Caki2 (cell line): Measurements from ENCODE around the gene ABCB8. TPM values are rescaled to one million over a fixed set of nuclear protein-coding genes. Genes with fewer than 3 reads are reported as not detected.
"Not testable (repeated sequence)": the region's sequence is repeated elsewhere in the genome, so short reads cannot be mapped to it uniquely, and the experiment has no call there.

Experiments used
- DNase-seq: peaks from one replicate; pipeline ENCODE4 v3.0.0-alpha.2; 2015; ENCODE audit warnings: low read depth
- in situ Hi-C: cut with HindIII; loops from 2 replicates; pipeline ENCODE4 v1.10.0; 2016; ENCODE audit warnings: low sequenced_read_pairs, low pct_unique_long_range_greater_than_20kb, mixed read lengths
- total RNA-seq: library from RNA; depleted of rRNA; stranded (reverse); fragments of >200 nt; shearing (Covaris generic); gene quantifications from 2 replicates; pipeline ENCODE4 v1.2.3, GENCODE V29; 2014; ENCODE audit warnings: low replicate concordance

The ABCB8 gene
- total RNA-seq, 1 experiment from 2014 or later = 19.6 TPM

DNA sequence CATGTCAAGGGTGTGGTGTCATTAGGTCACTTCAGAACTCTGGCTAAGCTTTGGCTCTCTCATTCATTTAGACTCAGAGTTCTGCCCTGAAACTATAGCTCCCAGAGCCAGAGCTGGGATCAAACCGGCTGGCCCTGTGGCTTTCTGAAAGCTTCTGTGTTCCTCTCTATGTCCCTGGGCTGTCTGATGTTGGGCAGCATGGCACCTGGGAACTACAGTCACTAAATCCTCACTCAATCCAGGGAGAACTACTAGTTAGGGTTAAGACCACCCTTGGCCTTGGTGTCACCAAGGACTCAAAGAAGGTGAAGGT lies 17.2 kb upstream of the ABCB8 start:
- in situ Hi-C loops = no loop called here
- no peak for DNase-seq

DNA sequence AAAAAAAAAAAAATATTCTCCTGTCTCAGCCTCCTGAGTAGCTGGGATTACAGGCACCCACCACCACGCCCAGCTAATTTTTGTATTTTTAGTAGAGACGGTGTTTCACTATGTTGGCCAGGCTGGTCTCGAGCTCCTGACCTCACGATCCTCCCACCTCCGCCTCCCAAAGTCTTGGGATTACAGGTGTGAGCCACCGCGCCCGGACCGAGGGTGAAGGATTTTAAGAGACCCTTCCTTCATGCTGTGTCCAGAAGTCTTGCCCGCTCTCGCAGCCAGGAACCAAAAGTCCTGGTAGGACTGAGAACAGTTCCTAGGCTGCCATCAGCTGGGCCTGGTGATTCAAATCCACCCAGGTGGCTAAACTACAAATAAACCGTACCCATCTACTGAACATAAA lies 16.6 kb upstream of the ABCB8 start:
- DNase-seq, in situ Hi-C loops: not testable (repeated sequence)

DNA sequence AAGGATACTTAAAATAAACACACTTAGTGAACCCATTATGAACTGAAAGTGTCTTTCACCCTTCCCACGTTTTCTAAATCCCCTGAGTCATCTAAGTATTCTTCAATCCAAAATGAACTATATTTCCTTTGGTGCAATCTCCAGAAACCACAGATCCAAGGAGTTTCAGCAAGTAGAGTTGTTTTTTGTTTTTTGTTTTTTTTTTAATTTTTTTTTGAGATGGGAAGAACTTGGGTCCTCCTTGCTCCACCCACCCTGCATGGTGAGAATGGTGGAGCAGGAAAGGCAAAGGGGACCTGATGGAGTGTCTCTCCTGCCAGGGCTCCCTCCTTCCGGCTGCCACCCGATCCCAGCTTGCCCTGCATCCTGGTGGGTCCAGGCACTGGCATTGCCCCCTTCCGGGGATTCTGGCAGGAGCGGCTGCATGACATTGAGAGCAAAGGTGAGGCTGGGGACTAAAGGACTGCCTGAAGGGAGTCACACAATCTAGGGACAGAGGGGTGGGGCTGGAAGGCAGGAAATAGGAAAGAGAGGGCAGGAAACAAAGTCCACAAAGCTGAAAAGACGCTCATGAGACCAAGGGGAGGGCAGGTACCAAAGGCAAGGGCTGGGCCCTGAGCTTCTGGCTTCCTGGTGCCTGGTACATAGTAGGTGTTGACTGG lies 16.1 kb upstream of the ABCB8 start:
- in situ Hi-C loops = no loop called here

DNA sequence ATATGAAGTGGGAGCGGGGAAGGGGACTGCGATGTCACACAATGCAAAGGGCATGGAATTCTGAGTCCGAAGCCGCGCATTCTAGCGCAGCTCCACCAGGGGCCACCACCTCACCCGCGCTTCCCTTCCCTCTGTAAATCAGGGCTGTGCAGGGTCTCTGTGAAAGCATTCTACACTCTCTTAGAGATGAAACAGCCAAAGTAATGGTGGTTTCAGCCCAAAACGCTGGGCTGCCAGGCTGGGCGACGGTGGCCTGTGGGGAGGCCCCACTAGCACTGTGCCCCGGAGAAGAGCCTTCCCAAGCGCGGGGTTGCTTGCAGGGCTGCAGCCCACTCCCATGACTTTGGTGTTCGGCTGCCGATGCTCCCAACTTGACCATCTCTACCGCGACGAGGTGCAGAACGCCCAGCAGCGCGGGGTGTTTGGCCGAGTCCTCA lies 15.3 kb upstream of the ABCB8 start:
- in situ Hi-C loops = no loop called here
- DNase-seq = no peak

More for the DNA sequence above, 16.1 kb upstream of the ABCB8 start:
- DNase-seq = no peak

DNA sequence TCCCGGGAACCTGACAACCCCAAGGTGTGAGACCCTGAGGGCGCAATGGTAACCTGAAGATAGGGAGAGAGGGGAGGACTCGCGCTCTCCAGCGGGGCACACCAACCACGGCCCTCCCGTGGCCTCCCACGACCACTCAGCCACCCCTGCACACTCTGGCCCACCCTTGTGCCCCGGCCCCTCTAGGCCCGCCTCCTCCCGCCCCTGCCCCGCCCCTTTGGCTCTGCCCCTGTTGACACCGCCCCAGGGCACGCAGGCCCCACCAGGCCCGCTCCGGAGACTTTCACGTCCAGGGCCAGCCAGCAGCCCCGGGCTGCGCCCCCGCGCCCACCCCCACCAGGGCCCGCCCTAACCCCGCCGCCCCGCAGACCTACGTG lies 14.9 kb upstream of the ABCB8 start:
- no peak for DNase-seq
- in situ Hi-C loops = no loop called here

DNA sequence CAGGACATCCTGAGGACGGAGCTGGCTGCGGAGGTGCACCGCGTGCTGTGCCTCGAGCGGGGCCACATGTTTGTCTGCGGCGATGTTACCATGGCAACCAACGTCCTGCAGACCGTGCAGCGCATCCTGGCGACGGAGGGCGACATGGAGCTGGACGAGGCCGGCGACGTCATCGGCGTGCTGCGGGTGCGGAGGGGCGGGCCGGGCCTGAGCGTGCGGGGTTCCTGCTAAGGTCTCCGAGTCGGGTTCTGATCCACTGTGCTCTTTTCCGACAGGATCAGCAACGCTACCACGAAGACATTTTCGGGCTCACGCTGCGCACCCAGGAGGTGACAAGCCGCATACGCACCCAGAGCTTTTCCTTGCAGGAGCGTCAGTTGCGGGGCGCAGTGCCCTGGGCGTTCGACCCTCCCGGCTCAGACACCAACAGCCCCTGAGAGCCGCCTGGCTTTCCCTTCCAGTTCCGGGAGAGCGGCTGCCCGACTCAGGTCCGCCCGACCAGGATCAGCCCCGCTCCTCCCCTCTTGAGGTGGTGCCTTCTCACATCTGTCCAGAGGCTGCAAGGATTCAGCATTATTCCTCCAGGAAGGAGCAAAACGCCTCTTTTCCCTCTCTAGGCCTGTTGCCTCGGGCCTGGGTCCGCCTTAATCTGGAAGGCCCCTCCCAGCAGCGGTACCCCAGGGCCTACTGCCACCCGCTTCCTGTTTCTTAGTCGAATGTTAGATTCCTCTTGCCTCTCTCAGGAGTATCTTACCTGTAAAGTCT lies 14.3 kb upstream of the ABCB8 start:
- no peak for DNase-seq

DNA sequence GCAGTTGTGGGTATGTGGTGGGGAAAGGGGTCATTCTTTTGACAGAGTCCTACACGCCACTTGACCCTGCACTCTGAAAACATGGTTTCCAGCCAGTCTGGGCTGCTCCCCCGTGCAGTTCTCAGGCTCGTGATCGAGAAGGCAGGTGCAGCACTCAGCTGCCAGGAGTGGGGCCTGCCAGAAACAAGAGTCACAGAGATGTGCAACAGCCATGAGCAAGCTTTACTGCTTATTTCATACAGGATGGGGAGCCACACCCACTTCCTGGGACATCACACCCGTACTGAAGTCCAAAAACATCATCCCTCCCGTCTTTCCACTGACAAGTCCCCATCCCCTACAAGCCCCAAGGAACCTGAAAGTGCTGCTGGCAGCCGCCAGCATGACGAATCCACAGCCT lies 13.3 kb upstream of the ABCB8 start:
- DNase-seq = no peak
- in situ Hi-C loops = no loop called here

More for the DNA sequence above, 14.3 kb upstream of the ABCB8 start:
- in situ Hi-C loops = no loop called here

DNA sequence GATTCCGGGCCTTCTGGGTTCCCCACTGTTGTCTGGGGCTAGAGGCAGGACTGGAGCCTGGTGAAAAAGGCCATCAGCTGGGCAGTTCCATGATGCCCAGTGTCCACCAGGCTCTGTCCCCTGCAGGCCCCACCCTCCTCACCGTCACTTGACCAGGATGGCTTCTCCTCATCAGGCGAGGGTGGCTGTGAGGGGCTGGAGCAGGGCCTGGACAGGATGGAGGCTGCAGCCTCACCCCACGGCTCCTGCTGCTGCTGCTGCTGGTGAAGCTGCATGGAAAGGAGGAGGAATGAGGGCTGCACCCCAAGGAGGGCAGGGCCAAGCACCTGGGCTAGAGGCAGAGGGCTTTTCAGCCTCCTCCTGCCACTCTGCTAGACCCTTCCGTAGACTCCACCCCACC lies 12.3 kb upstream of the ABCB8 start:
- in situ Hi-C loops = no loop called here
- DNase-seq = no peak

DNA sequence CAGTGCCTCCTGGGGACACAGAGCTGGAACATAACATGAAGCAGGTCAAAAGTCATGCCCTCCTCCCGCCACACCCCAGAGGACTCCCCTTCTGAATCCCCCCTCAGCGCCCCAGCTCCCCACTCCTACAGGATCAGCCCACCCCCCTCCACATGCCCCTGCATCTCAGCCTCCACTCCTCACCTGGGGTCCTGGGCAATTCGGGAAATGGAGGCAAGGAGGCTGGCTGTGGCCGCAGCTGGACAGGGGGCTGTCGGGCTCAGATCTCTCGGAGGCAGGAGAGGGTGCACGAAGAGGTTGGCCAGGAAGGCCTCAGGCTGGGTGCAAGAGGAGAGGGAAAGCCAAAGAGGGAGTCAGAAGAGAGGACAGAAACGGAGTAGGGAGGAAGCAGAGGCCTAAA lies 11.7 kb upstream of the ABCB8 start:
- DNase-seq = no peak
- in situ Hi-C loops = no loop called here

DNA sequence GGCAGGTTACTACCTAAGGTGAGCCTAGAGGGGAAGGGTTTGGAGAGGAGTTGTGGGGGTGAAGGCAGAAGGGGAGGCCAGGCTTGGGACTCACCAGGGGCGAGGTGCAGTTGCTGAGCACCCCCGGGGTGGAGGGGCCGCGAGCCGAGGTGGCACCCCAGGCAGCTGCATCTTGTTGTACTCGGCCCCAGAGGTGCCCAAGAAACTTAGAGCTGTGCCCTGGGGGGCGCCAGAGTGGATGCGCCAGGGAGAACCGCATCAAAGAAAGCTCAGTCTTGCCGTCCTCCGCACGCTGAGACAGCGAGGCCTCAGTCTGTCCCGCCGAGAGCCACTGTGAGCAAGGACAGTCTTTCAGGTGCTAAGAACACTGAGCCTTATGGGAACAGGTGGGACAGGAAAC lies 11.3 kb upstream of the ABCB8 start:
- in situ Hi-C loops = no loop called here
- DNase-seq = no peak

DNA sequence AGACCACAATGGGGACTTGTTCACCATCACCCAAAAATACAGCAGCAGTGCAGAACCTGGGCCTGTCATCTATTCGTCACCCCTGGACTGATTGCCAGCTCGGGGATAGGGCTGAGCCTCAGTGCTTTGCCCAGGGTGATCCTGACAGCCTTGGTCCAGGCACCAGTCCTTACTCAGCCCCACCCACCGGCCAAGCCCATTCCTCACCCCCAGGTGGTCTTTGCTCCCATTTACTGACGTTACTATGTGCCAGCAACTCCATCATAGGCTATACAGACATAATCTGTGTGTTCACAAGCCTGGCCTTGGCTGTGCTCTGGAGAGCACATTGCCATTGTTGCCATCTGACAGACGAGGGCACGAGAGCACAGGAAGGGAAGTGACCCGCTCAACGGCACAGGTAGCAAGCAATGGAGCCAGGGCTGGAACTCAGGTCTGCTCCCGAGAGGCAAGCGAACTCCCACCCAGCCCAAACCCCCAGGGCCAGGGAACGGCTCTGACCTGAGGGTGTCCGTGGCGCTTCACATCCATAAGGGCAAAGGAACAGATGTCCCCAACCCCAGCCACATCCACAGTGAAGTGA lies 10.8 kb upstream of the ABCB8 start:
- in situ Hi-C loops = no loop called here
- no peak for DNase-seq

DNA sequence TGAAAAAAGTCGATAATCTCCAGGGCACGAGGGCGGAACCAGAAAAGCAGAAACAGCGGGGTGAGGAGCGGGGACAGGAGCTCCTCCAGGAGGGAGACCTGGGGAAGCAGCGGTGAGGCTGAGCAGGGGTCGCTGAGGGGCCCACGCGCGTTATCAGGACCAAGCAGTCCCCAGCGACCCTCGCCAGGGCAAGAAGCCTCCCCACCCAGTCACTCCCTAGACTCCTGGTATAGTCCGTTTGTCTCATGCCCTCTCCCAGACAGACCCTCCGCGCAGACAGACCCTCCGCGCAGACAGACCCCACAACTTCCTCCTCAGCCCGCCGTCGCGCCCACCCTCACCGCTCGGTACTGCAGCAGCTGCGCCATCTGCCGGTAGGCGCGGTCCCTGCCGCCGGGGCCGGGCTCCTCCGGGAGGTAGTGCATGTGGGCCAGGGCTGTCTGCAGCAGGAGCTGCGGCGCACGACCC lies 10.3 kb upstream of the ABCB8 start:
- in situ Hi-C loops = no loop called here
- DNase-seq = peak; percentile 39

DNA sequence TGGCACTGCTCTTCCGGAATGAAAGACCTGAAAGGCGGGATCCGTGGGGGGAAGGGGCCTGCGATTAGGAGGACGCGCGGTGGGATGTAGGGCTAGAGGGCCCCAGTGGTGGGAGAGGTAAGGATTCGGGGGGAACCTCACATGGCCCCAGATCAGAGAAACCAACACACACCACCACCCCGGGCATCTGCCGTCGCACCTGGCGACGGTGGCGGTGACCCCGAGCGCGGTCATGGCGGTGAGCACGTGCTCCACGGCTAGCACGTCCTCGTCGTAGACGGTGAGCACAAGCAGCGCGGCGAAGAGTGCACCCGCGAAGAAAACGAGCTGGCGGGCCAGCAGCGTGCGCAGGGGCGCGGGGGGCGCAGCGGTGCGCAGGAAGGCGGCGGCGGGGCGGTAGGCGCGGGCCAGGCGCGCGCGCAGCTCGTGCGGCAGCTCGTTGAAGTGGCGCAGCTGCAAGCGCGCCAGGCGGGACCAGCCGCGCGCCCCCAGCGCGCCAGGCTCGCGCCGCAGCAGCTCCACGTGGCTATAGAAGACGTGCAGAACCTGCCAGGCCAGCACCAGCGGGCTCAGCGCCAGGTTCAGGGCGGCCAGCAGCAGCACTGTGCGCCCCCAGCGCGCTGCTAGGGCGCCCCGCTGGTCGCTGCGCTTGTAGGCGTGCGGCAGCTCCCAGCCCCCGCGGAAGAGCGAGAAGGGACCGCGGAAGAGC lies 9.7 kb upstream of the ABCB8 start:
- in situ Hi-C loops = no loop called here

DNA sequence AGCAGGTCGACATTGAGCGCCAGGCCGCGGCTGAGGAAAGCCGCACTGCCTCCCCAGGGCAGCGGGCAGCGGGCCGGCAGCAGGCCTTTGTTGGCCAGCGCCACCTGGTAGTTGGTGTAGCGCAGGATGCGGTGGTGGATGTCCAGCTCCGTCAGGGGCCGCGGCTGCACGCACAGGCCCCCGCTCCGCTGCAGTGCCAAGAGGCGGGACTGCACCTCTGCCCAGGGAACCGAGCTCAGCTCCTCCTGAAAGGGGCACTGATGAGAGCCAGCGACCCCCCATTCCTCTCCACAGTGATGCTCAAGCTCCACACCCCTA lies 9.2 kb upstream of the ABCB8 start:
- in situ Hi-C loops = no loop called here
- DNase-seq = no peak

More for the DNA sequence above, 9.7 kb upstream of the ABCB8 start:
- DNase-seq = no peak

DNA sequence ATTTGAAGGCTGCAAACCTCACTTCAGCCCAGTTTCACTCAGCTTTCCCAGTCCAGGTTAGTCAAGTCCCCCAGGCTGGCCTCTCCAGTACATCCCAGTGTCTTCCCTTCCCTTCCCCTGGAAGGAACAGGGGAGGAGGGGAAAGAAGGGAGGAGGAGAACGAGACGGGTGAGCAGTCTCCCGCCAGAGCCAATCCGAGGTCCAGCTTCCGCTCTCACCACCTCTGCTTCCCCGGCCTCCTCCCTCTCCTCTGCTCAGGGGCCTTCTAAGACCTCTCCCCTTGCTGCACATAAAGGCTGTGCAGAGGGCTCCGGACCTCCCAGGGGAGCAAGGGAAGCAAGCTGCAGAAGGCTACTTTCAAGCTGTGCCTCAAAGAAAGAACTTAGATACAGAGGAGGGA lies 8.0 kb upstream of the ABCB8 start:
- DNase-seq = no peak
- in situ Hi-C loops = no loop called here

DNA sequence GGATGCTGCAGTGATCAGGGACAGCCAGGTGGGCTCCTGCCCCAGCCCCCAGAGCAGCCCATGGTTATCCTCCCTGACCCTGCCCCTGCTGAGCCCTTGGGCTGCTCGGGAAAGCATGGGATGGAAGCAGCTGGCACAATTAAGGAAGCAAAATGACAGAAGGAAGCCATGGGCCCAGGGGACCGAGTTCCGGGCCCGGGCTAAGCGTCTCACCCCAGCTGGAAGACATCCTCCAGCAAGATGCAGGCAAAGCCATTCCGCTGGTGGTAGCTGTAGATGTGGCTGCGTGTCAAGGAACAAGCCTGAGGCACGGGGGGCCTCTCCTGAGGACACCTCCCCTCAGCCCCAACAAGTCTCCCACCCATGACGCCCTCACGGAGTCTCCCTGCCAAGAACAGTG lies 5.0 kb upstream of the ABCB8 start:
- in situ Hi-C loops = no loop called here
- DNase-seq = no peak

DNA sequence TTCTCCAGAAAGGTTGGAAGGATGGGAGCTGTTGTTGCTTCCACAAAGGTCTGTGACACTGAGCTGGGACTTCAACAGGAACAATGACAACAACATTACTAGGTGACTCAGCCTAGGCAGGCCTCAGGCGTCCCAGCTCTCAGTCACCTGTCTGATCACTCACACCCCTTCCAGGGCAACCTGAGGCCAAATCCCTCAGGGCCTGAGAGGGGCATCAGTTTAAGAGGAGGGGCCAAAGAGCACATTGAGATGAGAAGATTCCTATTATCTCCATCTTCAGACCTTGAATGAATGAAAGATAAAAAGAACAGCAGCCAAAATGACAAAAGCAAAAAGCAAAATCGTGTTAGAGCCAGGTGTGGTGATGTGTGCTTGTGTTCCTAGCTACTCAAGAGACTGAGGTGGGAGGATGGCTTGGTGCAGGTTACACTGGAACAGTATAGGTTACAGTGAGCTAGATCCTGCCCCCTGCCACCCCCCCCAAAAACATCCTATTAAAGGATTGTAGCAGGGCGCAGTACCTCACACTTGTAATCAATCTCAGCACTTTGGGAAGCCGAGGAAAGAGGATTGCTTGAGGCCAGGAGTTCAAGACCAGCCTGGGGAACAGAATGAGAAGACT lies 3.7 kb upstream of the ABCB8 start, which contains the start of gene ATG9B:
Gene ATG9B, minus strand, starts transcription at position 60 of the 622 bp plus-strand sequence. CDS start 71 bp downstream, outside the sequence.
- in situ Hi-C loops = no loop called here
- peak; percentile 62 for DNase-seq

DNA sequence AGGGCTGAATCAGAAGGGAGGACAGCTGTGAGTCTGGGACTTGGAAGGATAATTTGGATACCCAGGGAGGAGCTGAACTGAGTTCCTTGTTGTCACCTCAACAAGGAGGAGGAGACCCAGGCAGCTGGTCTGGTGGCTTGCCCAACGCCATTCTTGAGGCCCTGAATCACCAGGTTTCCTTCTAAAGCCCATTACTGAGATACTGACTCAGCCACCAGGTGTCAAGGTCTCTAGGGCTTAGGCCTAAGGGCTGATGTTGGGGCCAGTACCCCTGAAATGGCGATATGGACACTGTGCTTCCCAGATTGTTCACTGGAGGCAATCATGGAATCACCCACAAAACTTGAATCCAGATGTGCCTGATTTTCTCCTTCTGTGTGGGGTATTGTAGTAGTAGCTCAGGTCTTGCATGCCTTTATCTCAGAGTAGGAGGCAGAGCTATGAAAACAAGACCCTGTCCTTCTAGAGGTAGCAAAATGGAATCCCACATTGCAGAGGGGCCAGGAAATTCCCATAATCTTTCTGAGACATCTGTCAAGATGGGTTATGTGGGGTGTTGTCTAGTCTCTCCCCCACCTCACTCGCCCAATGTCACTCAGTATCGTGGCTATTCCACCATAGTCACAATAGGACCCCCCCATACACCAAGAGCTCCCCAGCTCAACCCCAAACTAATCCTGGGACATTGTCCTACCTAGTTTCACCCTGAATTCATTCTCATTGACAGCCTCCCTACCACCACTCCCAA lies 2.2 kb upstream of the ABCB8 start:
- no peak for DNase-seq
- in situ Hi-C loops = no loop called here
